Neural progenitor cell (in vitro differentiated cells): ENCODE data around the gene GRID1. TPM values are rescaled to one million over a fixed set of nuclear protein-coding genes. Genes with fewer than 3 reads are reported as not detected.

Experiments
- DNase-seq: peaks from one replicate; pipeline ENCODE4 v3.0.0-alpha.2; 2016; ENCODE audit warnings: low spot score
- H2AFZ ChIP-seq: fragments of 200-600 bp; sonication (generic); replicated peaks from 2 replicates; pipeline ENCODE4 v1.6.1; 2016; ENCODE audit warnings: antibody characterized with exemption
- H3F3A ChIP-seq: fragments of 200-600 bp; sonication (generic); 2 replicates; pipeline ENCODE4 v1.6.1; 2016; ENCODE audit warnings: antibody characterized with exemption, low read depth
- H3K27ac ChIP-seq: fragments of 200-600 bp; sonication (generic); 2 replicates; pipeline ENCODE4 v1.5.1; 2016; ENCODE audit warnings: mild to moderate bottlenecking
- H3K27me3 ChIP-seq: fragments of 200-600 bp; sonication (generic); 2 replicates; pipeline ENCODE4 v1.6.1; 2016; ENCODE audit warnings: mild to moderate bottlenecking, moderate library complexity
- H3K36me3 ChIP-seq: fragments of 200-600 bp; sonication (generic); 2 replicates; pipeline ENCODE4 v1.5.1; 2016
- H3K4me1 ChIP-seq: fragments of 200-600 bp; sonication (generic); 2 replicates; pipeline ENCODE4 v1.6.1; 2016; ENCODE audit warnings: mixed run types
- H3K4me2 ChIP-seq: fragments of 200-600 bp; sonication (generic); 2 replicates; pipeline ENCODE4 v1.6.1; 2016
- H3K4me3 ChIP-seq: fragments of 200-600 bp; sonication (generic); 2 replicates; pipeline ENCODE4 v1.5.1; 2016
- H3K79me2 ChIP-seq: fragments of 200-600 bp; sonication (generic); 2 replicates; pipeline ENCODE4 v1.6.1; 2016; ENCODE audit warnings: low read depth
- H3K9ac ChIP-seq: fragments of 200-600 bp; sonication (generic); 2 replicates; pipeline ENCODE4 v1.6.1; 2016
- H3K9me3 ChIP-seq: fragments of 200-600 bp; sonication (generic); 2 replicates; pipeline ENCODE4 v1.5.1; 2016; ENCODE audit warnings: low read depth
- H4K20me1 ChIP-seq: fragments of 200-600 bp; sonication (generic); 2 replicates; pipeline ENCODE4 v1.6.1; 2016; ENCODE audit warnings: low read depth
- H3K27ac Mint-ChIP-seq: 3 replicates; pipeline ENCODE4 v1.8.0; 2021; ENCODE audit warnings: mixed read lengths
- H3K27me3 Mint-ChIP-seq: 2 replicates; pipeline ENCODE4 v1.8.0; 2022; ENCODE audit warnings: low read depth, mild to moderate bottlenecking, inconsistent platforms, moderate library complexity, mixed read lengths; ENCODE audit not compliant: insufficient read depth
- H3K36me3 Mint-ChIP-seq: 3 replicates; pipeline ENCODE4 v1.8.0; 2021; ENCODE audit warnings: mixed read lengths
- H3K4me1 Mint-ChIP-seq: 3 replicates; pipeline ENCODE4 v1.8.0; 2021; ENCODE audit warnings: mixed read lengths
- H3K4me3 Mint-ChIP-seq: 3 replicates; pipeline ENCODE4 v1.8.0; 2021; ENCODE audit warnings: mild to moderate bottlenecking, moderate library complexity, mixed read lengths
- H3K9me3 Mint-ChIP-seq: 3 replicates; pipeline ENCODE4 v1.8.0; 2020; ENCODE audit warnings: mixed read lengths
- CTCF ChIP-seq: fragments of 200-600 bp; sonication (generic); IDR thresholded peaks from 2 replicates; pipeline ENCODE4 v1.5.1; 2017; ENCODE audit warnings: antibody characterized with exemption, mild to moderate bottlenecking
- EZH2 ChIP-seq: fragments of 200-600 bp; sonication (generic); IDR thresholded peaks from 2 replicates; pipeline ENCODE4 v1.6.1; 2017; ENCODE audit warnings: antibody characterized with exemption, mild to moderate bottlenecking, moderate library complexity
- EZH2phosphoT487 ChIP-seq: fragments of 200-600 bp; sonication (generic); IDR thresholded peaks from 2 replicates; pipeline ENCODE4 v1.6.1; 2017; ENCODE audit warnings: antibody characterized with exemption
- total RNA-seq: library from RNA; depleted of rRNA; stranded (reverse); fragments of >200 nt; gene quantifications from 2 replicates; pipeline ENCODE4 v1.2.3, GENCODE V29; 2015; ENCODE audit warnings: low replicate concordance

GRID1 gene
- total RNA-seq, 1 donor from 2014 or later, result not detected

GRCh38 chr10:86340991-86341260 lies 25.7 kb downstream of the GRID1 start:
- peaks cover 1% of the 10 kb centered on the region for H4K20me1 ChIP-seq
- peaks cover 10% of the 10 kb centered on the region for H3K27me3 Mint-ChIP-seq

GRCh38 chr10:86340176-86340990 lies 26.2 kb downstream of the GRID1 start:
- Histone ChIP-seq H3K4me2 (no peak overlapping the region), H3K4me3 (no peak overlapping the region), H3K27me3 (no peaks in the 10 kb centered on the region), H3K9ac (no peak overlapping the region), H3F3A (no peaks in the 10 kb centered on the region), H3K9me3 (no peaks in the 10 kb centered on the region), H3K27ac (no peak overlapping the region), H3K4me1 (peaks cover 13% of the 10 kb centered on the region), H2AFZ (no peak overlapping the region), H4K20me1 (no peaks in the 10 kb centered on the region), H3K79me2 (no peaks in the 10 kb centered on the region), H3K36me3 (no peaks in the 10 kb centered on the region)
- Mint-ChIP-seq H3K36me3 (no peaks in the 10 kb centered on the region), H3K4me3 (no peak overlapping the region), H3K4me1 (peaks cover 16% of the 10 kb centered on the region), H3K27me3 (peaks cover 10% of the 10 kb centered on the region), H3K9me3 (no peaks in the 10 kb centered on the region), H3K27ac (peak overlapping the region; percentile 28)
- DNase-seq, result no peak
- TF ChIP-seq CTCF, result no peak
- no peak for TF ChIP-seq EZH2phosphoT487
- no peak for TF ChIP-seq EZH2

More at GRCh38 chr10:86340991-86341260, 25.7 kb downstream of the GRID1 start:
- Histone ChIP-seq H3K4me1 (peaks cover 15% of the 10 kb centered on the region), H3F3A (peaks cover under 1% of the 10 kb centered on the region), H2AFZ (peak overlapping the region; percentile 42), H3K27ac (no peak overlapping the region), H3K4me3 (no peak overlapping the region), H3K9ac (no peak overlapping the region), H3K79me2 (no peaks in the 10 kb centered on the region), H3K4me2 (peak overlapping the region; percentile 21), H3K27me3 (no peaks in the 10 kb centered on the region), H3K36me3 (no peaks in the 10 kb centered on the region), H3K9me3 (no peaks in the 10 kb centered on the region)
- TF ChIP-seq EZH2phosphoT487 (no peak), CTCF (no peak), EZH2 (no peak)
- Mint-ChIP-seq H3K36me3 (no peaks in the 10 kb centered on the region), H3K4me1 (peaks cover 19% of the 10 kb centered on the region), H3K9me3 (no peaks in the 10 kb centered on the region), H3K4me3 (peak overlapping the region; percentile 8), H3K27ac (no peak overlapping the region)
- peak; percentile 18 for DNase-seq

- Histone ChIP-seq H3K27ac (no peak overlapping the region), H3F3A (no peaks in the 10 kb centered on the region), H3K4me3 (no peak overlapping the region), H3K9me3 (no peaks in the 10 kb centered on the region), H2AFZ (no peak overlapping the region), H3K4me1 (peaks cover 13% of the 10 kb centered on the region), H4K20me1 (no peaks in the 10 kb centered on the region), H3K27me3 (no peaks in the 10 kb centered on the region), H3K36me3 (no peaks in the 10 kb centered on the region), H3K4me2 (no peak overlapping the region), H3K79me2 (no peaks in the 10 kb centered on the region), H3K9ac (no peak overlapping the region)
- Mint-ChIP-seq H3K4me1 (peaks cover 16% of the 10 kb centered on the region), H3K27me3 (peaks cover 12% of the 10 kb centered on the region), H3K36me3 (no peaks in the 10 kb centered on the region), H3K9me3 (no peaks in the 10 kb centered on the region), H3K27ac (peak overlapping the region; percentile 21), H3K4me3 (no peak overlapping the region)
- DNase-seq, result no peak
- TF ChIP-seq EZH2 (no peak), EZH2phosphoT487 (no peak), CTCF (no peak)
Observed at GRCh38 chr10:86339226-86339865, 27.2 kb downstream of the GRID1 start.
